GM21737 (cell line): ENCODE results near the gene C1QTNF9.
"Not testable (repeated sequence)": the region's sequence is repeated elsewhere in the genome, so short reads cannot be mapped to it uniquely, and the experiment has no call there.

Experiments used
- ATAC-seq: cut with Tn5 transposase; IDR thresholded peaks from one replicate; pipeline ENCODE4 v1.9.1; 2021; ENCODE audit warnings: mild to moderate bottlenecking, moderate library complexity; ENCODE audit not compliant: unreplicated experiment

The C1QTNF9 gene

GRCh38 chr13:24359252-24359651 lies 49.9 kb downstream of the C1QTNF9 start:
- not testable (repeated sequence) for ATAC-seq

- no peak for ATAC-seq
Observed at GRCh38 chr13:24360106-24360505, 50.7 kb downstream of the C1QTNF9 start.

GRCh38 chr13:24361113-24361512 lies 51.7 kb downstream of the C1QTNF9 start:
- no peak for ATAC-seq

- no peak for ATAC-seq
Observed at GRCh38 chr13:24361852-24362366, 52.5 kb downstream of the C1QTNF9 start.

DNA sequence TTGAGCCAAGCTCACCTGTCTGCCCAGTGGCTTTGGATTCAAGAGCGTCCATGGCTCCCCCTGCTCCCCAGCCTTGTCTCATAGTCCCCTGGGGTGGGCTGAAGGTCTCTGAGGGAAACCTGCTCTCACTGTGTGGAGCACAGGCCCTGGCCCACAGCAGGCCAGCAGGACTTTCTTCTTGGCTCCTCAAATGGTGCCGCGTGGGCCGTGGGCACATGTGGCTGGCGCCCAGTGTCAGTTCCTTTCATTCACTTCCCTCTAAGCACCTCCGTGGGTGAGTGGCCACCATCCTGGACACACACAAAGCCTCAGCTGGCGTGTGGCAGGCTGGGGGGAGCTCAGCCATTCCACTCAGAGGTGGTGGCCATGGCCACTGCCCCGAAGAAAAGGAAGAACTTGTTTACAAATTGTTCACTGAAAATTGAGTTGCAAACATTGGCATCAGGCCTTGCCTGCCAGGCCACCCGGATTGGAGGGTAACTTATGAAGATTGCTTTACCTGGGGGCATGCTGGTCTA lies 53.1 kb downstream of the C1QTNF9 start:
- ATAC-seq: no peak

DNA sequence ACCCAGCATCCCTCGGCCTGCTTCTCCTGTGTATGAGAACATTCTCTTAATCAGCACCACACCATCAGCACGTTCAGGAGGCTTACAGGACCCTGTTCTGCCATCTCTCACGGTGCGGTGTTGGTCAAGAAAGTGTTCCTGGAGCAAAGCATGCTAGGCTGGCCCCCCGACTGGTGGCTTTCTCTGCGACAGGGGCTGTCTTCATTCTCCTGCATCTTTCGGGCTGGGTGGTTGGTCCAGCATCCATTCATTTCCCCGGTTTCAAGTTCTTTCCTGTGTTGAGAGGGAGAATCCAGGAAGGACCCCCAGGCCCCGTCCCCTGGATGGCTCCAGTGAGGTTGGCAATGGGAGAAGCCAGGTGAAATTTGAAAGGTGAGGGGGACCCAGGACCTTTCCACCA lies 55.8 kb downstream of the C1QTNF9 start:
- no peak for ATAC-seq

DNA sequence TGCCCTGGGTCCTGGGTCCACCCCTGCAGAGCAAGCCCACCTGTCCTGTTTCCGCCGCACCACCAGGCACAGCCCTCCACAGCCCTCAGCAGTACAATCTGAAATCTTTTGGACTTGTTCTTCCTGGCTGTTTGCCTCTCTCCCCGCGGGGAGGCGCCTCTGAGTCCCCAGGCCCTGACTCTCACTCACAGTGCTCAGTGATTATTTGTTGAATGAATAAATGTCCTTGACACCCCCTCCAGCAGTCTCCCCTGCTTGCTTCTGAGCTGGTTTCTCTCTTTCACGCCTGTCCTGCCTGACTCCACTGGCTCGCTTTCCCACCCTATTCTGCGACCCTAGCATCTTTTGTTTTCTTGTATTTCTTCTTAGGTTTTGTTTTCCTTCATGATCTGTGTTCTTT lies 56.9 kb downstream of the C1QTNF9 start:
- ATAC-seq: not testable (repeated sequence)

GRCh38 chr13:24371273-24371672 lies 61.9 kb downstream of the C1QTNF9 start:
- not testable (repeated sequence) for ATAC-seq
